HG03558 (cell line): ENCODE data around the gene MTCH1.
"Not testable (repeated sequence)": the region's sequence is repeated elsewhere in the genome, so short reads cannot be mapped to it uniquely, and the experiment has no call there.

ENCODE experiments used
- ATAC-seq: cut with Tn5 transposase; IDR thresholded peaks from one replicate; pipeline ENCODE4 v1.9.1; 2021; ENCODE audit warnings: moderate number of reproducible peaks; ENCODE audit not compliant: unreplicated experiment; ENCODE audit errors: extremely low read depth

Gene MTCH1

GRCh38 chr6:36999061-36999750, 13.2 kb upstream of the MTCH1 start:
- no peak for ATAC-seq

- ATAC-seq: no peak
Observed at GRCh38 chr6:36998723-36999038, 12.7 kb upstream of the MTCH1 start.

GRCh38 chr6:36997811-36998722, 12.1 kb upstream of the MTCH1 start:
- ATAC-seq: no peak

- ATAC-seq: not testable (repeated sequence)
Observed at GRCh38 chr6:36990401-36990800, 4.4 kb upstream of the MTCH1 start.

DNA sequence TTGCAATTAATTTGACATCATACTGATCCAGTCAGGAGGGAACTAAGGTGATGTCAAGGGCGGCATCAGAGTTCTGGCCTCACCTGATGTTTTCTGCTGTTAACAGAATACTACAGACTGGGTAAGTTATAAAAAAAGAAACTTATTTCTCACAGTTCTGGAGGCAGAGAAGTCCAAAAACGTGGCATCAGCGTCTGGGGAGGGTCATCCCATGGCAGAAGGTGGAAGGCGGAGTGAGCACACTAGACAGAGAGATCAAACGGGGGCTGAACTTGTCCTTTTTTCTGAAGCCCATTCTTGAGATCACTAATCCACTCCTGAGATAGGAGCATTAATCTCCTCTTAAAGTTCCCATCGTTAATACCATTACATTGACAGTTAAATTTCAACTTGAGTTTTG, 3.3 kb upstream of the MTCH1 start:
- ATAC-seq: no peak

- no peak for ATAC-seq
Observed at GRCh38 chr6:36986704-36987047, 680 bp upstream of the MTCH1 start.

DNA sequence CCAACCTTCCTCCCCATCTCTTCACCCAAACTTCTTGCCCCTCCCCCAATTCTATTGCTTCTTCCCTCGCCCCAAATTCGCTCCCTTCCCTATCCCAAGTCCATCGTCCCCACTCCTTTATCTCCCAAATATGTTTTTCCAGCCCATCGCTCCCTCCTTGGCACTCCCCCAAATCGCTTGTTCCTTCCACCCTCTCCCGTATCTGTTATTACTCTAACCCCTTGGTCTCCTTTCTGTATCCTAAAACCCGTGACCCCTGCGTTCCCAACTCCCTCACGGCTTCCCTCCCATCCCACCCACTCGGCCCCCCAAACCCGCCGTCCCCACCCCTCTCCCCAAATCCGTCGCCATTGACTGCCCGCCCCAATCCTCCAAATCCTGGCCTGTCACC, 584 bp downstream of the MTCH1 start:
- no peak for ATAC-seq

DNA sequence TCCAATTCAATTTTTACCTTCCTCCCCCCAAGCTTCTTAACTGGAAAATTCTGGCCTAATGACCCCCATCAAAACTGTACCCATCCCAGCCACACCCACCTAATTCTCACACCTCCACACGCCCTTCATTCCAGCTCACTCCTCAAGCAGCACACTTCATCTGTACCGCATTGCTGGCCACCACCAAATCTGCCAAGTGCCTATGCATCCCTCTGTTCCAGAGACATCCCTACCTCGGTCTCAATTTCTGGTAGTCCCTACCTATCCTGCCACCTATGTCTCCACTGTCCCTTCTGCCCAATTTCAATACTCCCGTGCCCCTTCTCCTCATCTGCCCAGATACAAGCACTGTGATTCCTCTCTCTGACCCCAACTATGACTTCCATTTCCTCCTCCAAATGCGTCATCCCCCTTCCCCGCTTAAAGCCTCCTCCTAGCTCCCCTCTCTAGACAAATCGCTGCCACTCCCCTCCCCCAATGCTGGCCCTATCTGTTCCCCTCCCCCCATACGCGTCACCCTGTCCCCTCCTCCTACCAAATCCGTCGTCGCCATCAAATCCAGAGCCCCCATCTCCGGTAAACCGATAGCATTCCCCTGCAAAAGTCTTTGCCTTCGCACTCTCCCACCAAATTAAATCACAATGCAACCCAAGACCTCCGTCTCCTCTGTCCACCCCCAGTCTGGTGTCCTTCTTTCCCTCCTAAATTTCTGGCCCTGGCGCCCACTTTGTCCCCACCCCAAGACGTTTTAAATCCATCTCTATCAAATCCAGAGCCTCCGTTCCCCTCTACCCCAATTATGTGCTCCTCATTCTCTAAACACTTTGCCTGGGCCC, 1.2 kb downstream of the MTCH1 start:
- ATAC-seq: no peak

DNA sequence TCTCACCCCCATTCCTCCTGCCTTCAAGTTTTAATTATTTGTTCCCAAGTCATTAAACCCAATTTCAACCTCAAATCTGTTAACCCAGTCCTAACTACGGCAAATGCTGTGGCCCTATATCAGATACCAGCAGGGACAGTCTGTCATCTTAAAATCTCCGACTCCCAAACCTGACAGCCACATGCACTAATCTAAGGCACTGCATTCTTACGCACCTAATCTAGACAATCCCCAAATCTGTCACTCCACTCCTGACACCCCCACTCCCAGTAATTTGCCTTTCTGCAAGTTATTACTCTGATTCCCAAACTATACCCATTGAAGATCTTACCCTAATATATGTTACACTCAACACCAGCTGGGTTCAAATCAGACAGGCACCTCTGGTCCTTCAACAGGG, 2.5 kb downstream of the MTCH1 start:
- ATAC-seq: no peak

GRCh38 chr6:36980876-36981619, 4.9 kb downstream of the MTCH1 start:
- ATAC-seq: no peak

GRCh38 chr6:36980129-36980528, 5.9 kb downstream of the MTCH1 start:
- ATAC-seq: no peak

DNA sequence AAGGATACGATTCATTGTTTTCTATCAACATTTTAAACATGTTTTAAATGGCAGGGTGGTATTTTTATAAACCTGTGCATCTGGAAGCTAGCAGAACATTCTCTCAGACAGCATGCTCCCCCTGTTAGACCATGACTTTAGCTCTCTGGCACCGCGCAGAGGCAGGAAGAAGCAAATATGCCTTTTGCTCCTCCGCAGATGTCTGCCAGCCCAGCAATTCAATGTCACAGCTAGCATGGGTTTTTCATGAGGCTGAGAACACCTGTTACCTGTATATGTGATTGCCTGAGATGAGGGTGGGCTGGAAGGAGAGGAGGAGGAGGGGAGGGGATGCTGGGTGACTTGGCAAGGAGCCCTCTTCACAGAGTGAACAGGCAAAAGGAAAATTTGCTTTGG, 6.7 kb downstream of the MTCH1 start:
- ATAC-seq: no peak

- ATAC-seq: no peak
Observed at GRCh38 chr6:36978421-36979346, 7.3 kb downstream of the MTCH1 start.

DNA sequence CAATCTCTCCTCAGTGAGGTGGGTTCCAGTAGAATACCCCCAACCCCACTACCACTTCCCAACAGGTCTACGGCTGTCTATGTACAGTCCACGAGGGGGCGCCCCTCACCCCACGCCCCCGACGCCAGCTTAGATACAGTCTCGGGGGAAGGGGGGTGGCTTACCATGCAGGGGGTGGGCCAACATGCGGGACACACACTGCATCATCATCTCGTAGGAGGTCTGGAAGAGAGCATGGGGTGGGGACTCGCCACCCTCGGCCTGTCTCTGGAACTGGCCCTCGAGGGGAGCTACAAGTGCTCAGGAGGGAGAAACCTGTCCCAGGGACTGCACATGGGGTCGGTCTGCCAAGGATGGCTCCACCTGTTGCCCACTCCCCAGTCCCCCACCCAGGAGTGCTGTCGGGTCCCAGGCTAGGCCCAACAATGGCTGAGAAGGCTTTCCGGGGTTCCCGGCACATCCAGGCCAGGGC, 8.5 kb downstream of the MTCH1 start:
- no peak for ATAC-seq

DNA sequence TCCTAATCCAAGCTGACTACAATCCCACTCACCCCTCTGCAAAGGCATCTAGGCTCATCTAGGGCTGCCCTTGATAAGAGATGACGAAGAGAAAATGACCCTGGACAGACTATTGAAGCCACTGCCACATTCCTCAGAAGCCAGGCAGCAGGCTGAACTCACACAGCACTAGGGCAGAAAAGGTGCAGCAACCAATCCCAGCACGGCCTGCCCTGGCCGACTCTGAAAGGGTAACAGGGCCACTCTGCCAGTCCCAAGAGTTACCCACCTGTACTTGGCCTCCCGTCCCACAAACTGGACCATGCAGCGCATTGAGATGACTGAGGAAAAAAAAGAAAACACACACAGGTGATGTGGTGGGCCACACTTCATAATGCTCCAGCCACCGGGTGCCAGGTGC, 9.1 kb downstream of the MTCH1 start:
- no peak for ATAC-seq

DNA sequence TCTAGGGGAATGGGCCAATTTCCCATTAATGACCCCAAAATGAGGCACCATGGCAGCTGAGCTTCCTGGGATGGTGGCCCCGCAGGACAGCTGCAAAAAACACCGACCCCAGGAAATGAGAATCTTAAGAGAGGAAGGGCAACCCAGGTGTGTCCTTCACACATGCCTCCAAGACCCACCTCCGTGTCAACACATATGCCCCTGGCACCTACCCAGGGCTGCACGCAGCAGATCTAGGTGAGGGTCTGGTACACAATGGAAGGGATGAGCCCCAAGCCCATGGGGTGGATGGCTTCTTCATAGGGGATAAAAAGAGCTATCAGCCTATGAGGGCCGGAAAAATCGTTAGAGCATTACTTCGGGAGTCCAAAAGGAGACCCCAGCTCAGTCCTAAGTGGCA, 9.5 kb downstream of the MTCH1 start:
- no peak for ATAC-seq

- no peak for ATAC-seq
Observed at GRCh38 chr6:36976007-36976264, 10.1 kb downstream of the MTCH1 start.

DNA sequence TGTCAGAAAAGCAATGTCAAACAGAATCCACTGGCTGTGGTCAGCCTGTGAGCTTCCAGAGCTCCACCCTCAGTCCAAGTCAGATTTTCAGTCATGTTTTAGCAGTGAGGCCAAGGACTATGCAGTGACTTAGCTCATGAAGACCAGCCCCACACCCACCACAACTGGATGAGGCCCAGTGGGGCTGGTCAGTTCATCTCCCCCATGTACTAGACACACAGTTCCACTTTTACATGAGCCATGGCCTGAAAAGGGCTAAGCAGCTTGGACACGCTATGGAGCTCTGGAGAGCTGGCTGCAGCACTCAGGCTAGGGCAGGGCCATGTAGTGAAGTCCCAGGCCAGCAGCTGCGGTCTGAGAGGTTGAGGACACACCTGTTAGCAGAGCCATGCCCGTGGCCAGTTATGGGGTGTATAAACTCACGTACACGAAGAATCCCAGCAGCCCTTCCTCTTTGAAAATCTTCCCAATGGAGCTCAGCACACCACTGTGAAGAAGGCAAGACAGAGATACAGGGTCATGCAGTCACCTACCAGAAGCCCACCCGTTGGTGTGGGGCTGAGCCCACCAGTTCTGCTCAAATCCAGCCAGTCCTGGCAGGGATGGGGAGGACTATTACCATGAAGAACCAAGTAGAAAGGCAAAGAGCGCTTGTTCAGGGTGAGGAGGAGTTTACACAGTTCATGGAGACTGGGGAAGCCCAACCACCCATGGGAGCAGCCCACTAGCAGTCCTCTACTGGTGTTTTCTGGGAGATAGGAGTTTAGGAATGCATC, 10.6 kb downstream of the MTCH1 start:
- ATAC-seq: no peak

DNA sequence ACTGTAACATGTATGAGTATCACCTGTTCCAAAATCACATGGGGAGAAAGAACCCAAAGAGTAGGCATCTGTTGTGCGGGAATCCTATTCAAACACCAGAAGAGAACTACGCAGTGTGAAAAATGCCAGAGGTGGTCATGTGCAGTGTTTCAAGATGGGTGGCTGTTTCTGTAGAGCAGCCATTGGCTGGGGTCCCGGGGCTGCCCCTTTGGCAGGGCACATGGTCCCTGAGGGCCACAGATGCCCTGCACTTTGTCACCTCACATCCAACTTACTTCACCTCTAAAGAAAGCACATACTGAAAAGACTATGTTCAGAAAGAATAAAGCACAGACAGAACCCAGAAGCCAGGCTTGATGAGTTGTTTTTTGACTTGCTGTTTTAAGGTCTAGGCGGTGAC, 12.3 kb downstream of the MTCH1 start:
- ATAC-seq: no peak
